Stimulated activated CD8-positive, alpha-beta memory T cell treated with anti-CD3 and anti-CD28 coated beads, Interleukin-12 subunit alpha, Interleukin-12 subunit beta, amount 100 ng/mL, for 4 hours (primary cell): ENCODE results near the gene YJU2.
A peak's percentile ranks its signal among the peaks of the same experiment; 100 is the strongest.
"Not testable (repeated sequence)": the region's sequence is repeated elsewhere in the genome, so short reads cannot be mapped to it uniquely, and the experiment has no call there.

Source experiments
- DNase-seq: peaks from one replicate; pipeline ENCODE4 v3.0.0-alpha.2; 2020; ENCODE audit warnings: low read depth

The YJU2 gene

GRCh38 chr19:4246767-4247593, at the start of gene YJU2:
Gene YJU2, plus strand, starts transcription at chr19:4247080. Its CDS starts 67 bp downstream, at chr19:4247147.
- peak; percentile 91 for DNase-seq

- no peak for DNase-seq
These were observed 49.7 kb upstream of the YJU2 start for GRCh38 chr19:4197228-4197624.

DNA sequence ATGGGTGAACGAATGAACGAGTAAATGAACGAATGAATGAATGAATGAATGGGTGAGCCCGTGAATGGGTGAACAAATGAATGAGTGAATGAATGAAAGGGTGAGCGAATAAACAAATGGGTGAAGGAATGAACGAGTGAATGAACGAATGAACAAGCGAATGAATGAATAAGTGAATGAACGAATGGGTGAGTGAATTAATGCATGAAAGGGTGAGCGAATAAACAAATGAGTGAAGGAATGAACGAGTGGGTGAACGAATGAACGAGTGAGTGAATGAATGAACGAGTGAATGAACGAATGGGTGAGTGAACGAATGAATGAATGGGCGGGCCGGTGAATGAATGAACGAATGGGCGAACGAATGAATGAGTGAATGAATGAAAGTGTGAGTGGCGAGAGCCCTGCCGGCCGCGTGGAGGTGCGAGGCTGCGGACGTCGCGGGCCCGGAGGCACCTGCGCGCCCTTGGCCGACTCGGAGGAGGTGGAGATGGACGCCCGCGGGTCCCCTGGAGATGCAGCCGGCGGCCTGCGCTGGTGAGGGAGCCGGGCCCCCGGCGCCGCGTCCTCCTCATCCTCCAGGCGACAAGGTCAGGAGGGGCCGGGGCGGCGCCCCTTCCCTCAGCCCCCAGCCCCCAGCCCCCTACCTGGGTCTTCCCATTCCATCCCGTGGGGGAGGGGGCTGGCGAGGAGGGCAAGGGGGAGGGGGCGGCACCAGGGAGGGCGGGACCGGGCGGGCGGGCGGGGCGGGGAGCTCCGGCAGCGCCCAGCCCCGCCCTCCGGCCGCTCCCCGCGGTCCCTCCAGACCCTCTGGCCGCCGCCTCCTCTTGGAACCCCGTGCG, 49.0 kb upstream of the YJU2 start:
- DNase-seq: no peak

DNA sequence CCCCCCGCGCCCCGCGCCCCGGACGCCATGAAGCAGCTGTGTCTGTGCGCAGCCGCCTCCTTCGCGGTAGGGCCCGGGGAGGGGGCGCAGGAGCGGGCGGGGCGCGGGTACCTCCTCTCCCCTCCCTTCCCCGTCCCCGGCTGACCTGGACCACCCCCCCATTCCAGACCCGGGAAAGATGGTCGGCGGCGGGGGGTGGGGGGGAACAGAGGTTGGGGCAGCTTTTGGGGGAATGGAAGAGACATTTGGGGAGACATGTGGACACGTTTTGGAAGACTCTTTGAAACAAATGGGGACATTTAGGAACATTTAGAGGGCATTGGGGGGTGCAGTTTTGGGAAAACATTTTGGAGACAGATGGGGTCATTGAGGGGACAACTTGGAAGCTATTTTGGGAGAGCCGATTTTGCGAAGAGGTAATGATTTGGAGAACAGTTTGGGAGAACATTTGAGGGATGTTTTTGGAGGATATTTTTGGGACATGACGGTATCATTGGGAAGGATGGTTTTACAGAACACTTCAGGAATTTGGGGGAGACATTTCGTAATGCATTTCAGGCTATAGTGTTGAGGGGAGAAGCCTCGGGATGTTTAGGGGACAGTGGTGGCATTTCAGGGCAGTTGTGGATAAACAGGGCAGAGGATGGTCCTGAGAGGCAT, 48.3 kb upstream of the YJU2 start:
- no peak for DNase-seq

GRCh38 chr19:4199699-4200293, 47.1 kb upstream of the YJU2 start:
- DNase-seq: no peak

DNA sequence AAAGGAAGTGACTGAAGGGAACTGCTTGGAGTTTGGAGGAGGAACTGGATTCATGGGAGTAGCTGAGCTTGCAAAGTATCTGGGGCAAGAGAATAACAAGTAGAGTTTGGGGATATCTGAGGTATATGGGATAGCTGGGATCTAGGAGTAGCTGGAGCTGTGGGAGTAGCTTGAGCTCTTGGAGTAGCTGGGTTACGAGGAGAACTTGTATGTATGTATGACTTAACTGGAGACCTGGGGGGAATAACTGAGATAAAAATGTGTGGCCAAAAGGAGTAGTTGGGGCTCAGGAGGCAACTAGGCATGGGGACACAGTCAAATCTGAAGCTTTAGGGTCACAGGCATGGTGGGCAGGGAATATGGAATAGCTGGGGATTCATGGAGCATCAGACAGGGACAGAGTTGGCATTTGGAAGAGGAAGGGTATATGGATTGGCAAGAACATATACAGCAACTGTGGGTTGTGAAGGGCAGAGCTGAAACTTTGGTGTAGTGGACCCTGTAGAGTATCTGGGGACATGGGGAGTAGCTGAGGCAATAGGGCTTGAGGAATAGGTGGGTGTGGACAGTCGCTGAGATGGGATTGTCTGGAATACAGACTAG, 45.8 kb upstream of the YJU2 start:
- DNase-seq: no peak

GRCh38 chr19:4201798-4202197, 45.1 kb upstream of the YJU2 start:
- DNase-seq: no peak

DNA sequence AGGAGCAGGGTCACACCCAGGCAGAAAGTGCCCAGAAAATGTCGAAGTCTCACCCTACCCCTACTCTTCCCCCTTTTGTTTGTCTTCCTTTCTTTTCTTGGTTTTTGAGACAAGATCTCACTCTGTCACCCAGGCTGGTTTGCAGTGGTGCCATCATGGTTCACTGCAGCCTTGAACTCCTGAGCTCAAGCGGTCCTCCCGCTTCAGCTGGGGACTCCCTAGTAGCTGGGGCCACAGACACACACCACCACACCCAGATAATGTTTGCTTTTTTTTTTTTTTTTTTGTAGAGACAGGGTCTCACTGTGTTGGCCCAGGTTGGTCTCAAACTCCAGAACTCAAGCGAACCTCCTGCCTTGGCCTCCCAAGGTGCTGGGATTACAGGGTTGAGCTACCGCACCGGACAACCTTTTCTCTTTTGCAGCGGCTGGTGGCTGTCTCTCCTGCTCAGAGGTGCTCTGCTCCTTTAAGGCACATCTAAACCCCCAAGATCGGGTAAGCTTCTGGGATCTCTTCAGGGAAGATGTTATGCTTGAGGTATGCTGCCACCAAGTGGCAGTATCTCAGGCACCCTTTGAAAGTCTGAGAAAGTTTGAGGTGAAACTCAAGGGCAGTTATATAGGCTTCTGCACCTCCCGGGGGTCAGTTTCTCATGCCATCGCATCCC, 39.9 kb upstream of the YJU2 start:
- no peak for DNase-seq

GRCh38 chr19:4208385-4209094, 38.3 kb upstream of the YJU2 start:
- DNase-seq: no peak

- no peak for DNase-seq
These were observed 36.6 kb upstream of the YJU2 start for GRCh38 chr19:4210166-4210731.

- DNase-seq: no peak
These were observed 33.8 kb upstream of the YJU2 start for GRCh38 chr19:4213116-4213515.

GRCh38 chr19:4215807-4216206, 31.1 kb upstream of the YJU2 start:
- DNase-seq: no peak

DNA sequence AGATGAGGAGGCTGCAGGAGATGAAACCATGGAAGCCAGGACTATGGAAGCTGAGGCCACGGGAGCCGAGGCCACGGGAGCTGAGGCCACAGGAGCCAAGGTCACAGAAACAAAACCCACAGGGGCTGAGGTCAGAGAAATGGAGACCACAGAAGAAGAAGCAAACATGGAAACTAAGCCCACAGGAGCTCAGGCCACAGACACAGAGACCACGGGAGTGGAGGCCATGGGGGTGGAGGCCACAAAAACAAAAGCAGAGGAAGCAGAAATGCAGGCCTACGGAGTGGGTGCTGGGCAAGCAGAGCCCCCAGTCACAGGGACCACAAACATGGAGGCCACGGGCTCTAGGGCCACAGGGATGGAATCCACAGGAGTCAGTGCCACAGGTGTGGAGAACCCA, 30.0 kb upstream of the YJU2 start:
- no peak for DNase-seq

- DNase-seq: no peak
These were observed 29.2 kb upstream of the YJU2 start for GRCh38 chr19:4217429-4218264.

DNA sequence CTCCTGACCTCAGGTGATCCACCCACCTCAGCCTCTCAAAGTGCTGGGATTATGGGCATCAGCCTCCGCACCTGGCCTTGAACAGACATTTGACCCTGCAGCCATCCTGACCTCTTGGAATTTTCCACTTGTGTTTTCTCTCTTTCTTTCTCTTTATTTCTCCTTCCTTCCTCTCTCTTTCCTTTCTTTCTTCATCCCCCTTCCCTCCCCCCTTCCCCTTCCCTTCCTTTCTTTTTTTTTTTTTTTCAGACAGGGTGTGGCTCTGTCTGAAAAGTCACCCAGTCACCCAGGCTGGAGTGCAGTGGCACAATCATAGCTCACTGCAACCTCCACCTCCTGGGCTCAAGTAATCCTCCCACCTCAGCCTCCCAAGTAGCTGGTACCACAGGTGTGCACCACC, 28.4 kb upstream of the YJU2 start:
- not testable (repeated sequence) for DNase-seq

GRCh38 chr19:4220188-4220587, 26.7 kb upstream of the YJU2 start:
- no peak for DNase-seq

DNA sequence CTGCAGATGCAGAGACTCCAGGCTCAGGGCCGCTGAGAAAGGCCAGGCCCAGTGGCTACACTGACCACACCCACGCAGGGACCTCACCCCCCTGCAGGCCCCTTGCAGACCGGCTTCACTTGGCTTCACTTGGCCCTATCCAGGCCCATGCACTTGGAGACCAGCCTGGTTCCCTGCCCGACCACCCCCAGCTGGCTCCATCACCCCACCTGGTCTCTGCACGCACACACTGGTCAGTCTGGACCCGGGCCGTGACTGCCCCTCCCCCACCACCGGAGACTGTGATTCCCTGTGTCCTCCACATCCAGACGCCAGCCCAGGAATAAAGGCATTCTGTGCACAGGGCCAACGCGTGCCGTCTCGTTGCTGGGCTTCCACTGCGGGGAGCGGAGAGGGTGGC, 22.4 kb upstream of the YJU2 start:
- DNase-seq: no peak

- no peak for DNase-seq
These were observed 21.0 kb upstream of the YJU2 start for GRCh38 chr19:4225885-4226284.

DNA sequence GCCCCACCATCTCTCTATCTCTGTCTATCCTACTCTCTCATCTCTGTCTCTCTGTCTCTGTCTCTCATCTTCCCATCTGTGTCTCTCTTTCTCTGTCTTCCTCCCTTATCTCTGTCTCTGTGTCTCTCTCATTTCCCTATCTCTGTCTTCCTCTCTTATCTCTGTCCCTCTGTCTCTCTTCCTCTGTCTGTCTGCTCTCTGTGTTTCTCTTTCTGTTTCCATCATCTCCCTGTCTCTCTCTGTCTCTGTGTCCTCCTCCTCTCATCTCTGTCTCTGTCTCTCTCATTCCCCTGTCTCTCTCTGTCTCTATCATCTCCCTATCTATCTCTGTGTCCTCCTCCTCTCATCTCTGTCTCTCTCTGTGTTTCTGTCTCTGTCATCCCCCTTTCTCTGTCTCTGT, 19.1 kb upstream of the YJU2 start:
- DNase-seq: no peak
